GM12864 (cell line): Measurements from ENCODE around the gene ARMS2.

Source experiments
- DNase-seq: peaks from one replicate; pipeline ENCODE4 v3.0.0-alpha.2; 2011; ENCODE audit warnings: low read depth
- H3K4me3 ChIP-seq: 2 replicates; pipeline ENCODE4 v1.5.1; 2011; ENCODE audit warnings: mild to moderate bottlenecking, low read depth, low read length, control low read depth
- CTCF ChIP-seq: IDR thresholded peaks from 2 replicates; pipeline ENCODE4 v1.5.1; 2011; ENCODE audit warnings: low read depth, mild to moderate bottlenecking, moderate library complexity, low read length, control low read depth, inconsistent platforms; ENCODE audit errors: missing control alignments

ARMS2 gene

GRCh38 chr10:122454603-122455080, at the start of gene ARMS2:
Gene ARMS2 (plus strand): TSS chr10:122454653. CDS start chr10:122454728, 75 bp downstream.
- TF ChIP-seq CTCF, result no peak
- no peak for DNase-seq
- no peak within 1 kb of the TSS for H3K4me3 ChIP-seq

- no peak for TF ChIP-seq CTCF
- DNase-seq, result no peak
- H3K4me3 ChIP-seq, result no peak overlapping the region
Measured at GRCh38 chr10:122407375-122408125, 46.9 kb upstream of the ARMS2 start.

GRCh38 chr10:122413327-122413726, 41.1 kb upstream of the ARMS2 start:
- TF ChIP-seq CTCF, result no peak
- no peak overlapping the region for H3K4me3 ChIP-seq
- no peak for DNase-seq

GRCh38 chr10:122417667-122418066, 36.8 kb upstream of the ARMS2 start:
- no peak for TF ChIP-seq CTCF
- no peak overlapping the region for H3K4me3 ChIP-seq
- no peak for DNase-seq

GRCh38 chr10:122419016-122419415, 35.4 kb upstream of the ARMS2 start:
- H3K4me3 ChIP-seq, result no peak overlapping the region
- no peak for TF ChIP-seq CTCF
- DNase-seq, result no peak

GRCh38 chr10:122419876-122420623, 34.4 kb upstream of the ARMS2 start:
- no peak for TF ChIP-seq CTCF
- no peak for DNase-seq
- H3K4me3 ChIP-seq, result no peak overlapping the region
